ENCODE data around the gene NTRK2. TPM values are rescaled to one million over a fixed set of nuclear protein-coding genes. Genes with fewer than 3 reads are reported as not detected.

Gene NTRK2
- total RNA-seq, 1 donor from 2014 or later, result 0.07 TPM

- Mint-ChIP-seq H3K27ac (no peak overlapping the region), H3K4me1 (no peaks in the 10 kb centered on the region), H3K27me3 (peaks cover 2% of the 10 kb centered on the region), H3K4me3 (no peak overlapping the region), H3K36me3 (ENCODE audit: low read depth) (no peaks in the 10 kb centered on the region), H3K9me3 (no peaks in the 10 kb centered on the region)
- ATAC-seq (ENCODE audit: low read depth), result no peak
- POLR2A ChIA-PET, result no interaction called here
- TF ChIP-seq CTCF (IDR thresholded peaks at IDR 0.05), result no peak
- intact Hi-C loops (cut with micrococcal nuclease), result no loop called here
- CTCF ChIA-PET, result no interaction called here
- no peak for DNase-seq
These were observed 229.8 kb downstream of the NTRK2 start for GRCh38 chr9:84899326-84899725.

DNA sequence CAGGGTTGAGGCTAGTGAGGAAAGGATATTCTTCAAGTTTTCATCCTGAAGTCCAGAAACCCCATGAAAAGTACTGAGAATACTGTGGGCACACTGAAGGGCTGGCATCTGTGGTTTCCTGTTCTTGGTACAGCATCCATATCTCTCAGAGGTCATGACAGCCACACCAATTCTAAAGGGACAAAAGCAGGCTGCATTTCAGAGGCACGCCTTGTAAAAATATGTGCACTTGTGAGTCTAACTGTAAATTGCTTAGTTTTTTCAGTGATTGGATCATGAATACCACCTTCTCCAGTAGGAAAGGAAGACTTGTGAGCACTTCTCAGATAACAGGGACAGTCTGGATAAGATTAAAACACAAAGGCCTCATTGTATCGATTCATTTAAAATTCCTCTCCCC is 230.9 kb downstream of the NTRK2 start:
- H3K27ac Mint-ChIP-seq, result no peak overlapping the region
- TF ChIP-seq CTCF (IDR thresholded peaks at IDR 0.05), result no peak
- no peaks in the 10 kb centered on the region for H3K4me1 Mint-ChIP-seq
- DNase-seq, result no peak
- CTCF ChIA-PET, result no interaction called here
- peaks cover 2% of the 10 kb centered on the region for H3K27me3 Mint-ChIP-seq
- H3K9me3 Mint-ChIP-seq, result no peaks in the 10 kb centered on the region
- H3K36me3 Mint-ChIP-seq (ENCODE audit: low read depth), result no peaks in the 10 kb centered on the region
- POLR2A ChIA-PET, result no interaction called here
- ATAC-seq (ENCODE audit: low read depth), result no peak
- no peak overlapping the region for H3K4me3 Mint-ChIP-seq
- intact Hi-C loops (cut with micrococcal nuclease), result no loop called here

DNA sequence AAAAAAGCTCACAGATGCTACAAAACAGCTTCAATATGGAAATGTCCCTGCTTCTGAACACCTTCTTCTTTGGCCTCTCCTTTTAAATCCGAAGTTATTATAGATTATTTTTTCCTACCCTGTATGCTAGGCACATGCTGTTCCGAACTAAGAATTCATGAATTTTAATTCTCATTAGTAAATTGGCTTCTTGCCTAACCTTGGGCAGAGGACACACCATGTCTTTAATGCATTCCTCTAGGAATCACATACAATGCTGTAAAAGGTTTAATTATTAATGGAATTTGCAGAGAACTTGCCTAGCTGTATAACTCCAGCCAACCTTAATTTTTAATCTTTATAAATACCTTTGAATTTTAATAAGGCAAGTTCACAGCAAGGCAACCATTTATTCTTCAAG is 234.4 kb downstream of the NTRK2 start:
- TF ChIP-seq CTCF (IDR thresholded peaks at IDR 0.05), result no peak
- H3K36me3 Mint-ChIP-seq (ENCODE audit: low read depth), result no peaks in the 10 kb centered on the region
- H3K27me3 Mint-ChIP-seq, result peaks cover 2% of the 10 kb centered on the region
- POLR2A ChIA-PET, result no interaction called here
- ATAC-seq (ENCODE audit: low read depth) (no peak), DNase-seq (no peak)
- no peaks in the 10 kb centered on the region for H3K4me1 Mint-ChIP-seq
- CTCF ChIA-PET, result no interaction called here
- H3K9me3 Mint-ChIP-seq, result no peaks in the 10 kb centered on the region
- H3K4me3 Mint-ChIP-seq, result no peak overlapping the region
- H3K27ac Mint-ChIP-seq, result no peak overlapping the region
- intact Hi-C loops (cut with micrococcal nuclease), result no loop called here

GRCh38 chr9:84916769-84917168 is 247.2 kb downstream of the NTRK2 start:
- DNase-seq, result no peak
- ATAC-seq (ENCODE audit: low read depth), result no peak
- Mint-ChIP-seq H3K27me3 (no peaks in the 10 kb centered on the region), H3K9me3 (no peaks in the 10 kb centered on the region), H3K36me3 (ENCODE audit: low read depth) (no peaks in the 10 kb centered on the region), H3K27ac (no peak overlapping the region), H3K4me3 (no peak overlapping the region), H3K4me1 (no peaks in the 10 kb centered on the region)
- POLR2A ChIA-PET, result no interaction called here
- TF ChIP-seq CTCF (IDR thresholded peaks at IDR 0.05), result no peak
- CTCF ChIA-PET, result no interaction called here
- intact Hi-C loops (cut with micrococcal nuclease), result no loop called here

DNA sequence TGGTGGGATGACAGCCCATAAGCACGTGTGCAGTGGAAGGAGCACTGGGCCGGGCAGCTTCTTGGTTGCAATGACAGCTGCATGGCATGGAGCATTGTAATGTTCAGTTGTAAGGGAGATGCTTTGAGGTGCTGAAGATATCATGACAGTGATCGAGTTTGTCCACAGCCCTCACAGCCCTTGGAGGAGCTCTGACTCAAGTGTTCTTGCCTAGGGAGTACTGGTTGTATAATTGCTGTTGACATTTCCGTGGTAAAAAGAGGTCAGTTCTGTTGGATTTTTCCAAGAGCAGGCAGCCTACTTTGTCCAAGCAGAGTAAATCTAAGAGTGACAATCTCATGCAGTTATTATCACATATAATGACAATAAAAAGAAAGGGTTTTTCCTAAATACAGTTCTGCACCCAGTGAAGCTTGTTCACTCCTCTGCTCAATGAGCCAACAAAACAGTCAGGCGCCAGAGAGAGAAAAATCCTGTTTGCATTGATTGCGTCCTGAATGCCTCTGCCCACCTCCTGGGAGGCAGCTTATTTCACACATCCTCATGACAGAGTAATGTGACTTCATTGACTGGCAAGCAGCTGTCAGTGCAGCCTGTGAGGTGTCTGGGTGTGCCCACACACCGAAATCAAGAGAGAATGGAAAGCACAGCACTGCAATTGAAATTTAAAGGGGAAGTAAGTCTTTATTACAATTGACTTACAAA is 248.0 kb downstream of the NTRK2 start:
- no peaks in the 10 kb centered on the region for H3K9me3 Mint-ChIP-seq
- no peaks in the 10 kb centered on the region for H3K36me3 Mint-ChIP-seq (ENCODE audit: low read depth)
- no peaks in the 10 kb centered on the region for H3K27me3 Mint-ChIP-seq
- ChIA-PET CTCF (no interaction called here), POLR2A (no interaction called here)
- no peak overlapping the region for H3K4me3 Mint-ChIP-seq
- intact Hi-C loops (cut with micrococcal nuclease), result no loop called here
- H3K27ac Mint-ChIP-seq, result no peak overlapping the region
- DNase-seq (no peak), ATAC-seq (ENCODE audit: low read depth) (no peak)
- H3K4me1 Mint-ChIP-seq, result no peaks in the 10 kb centered on the region
- no peak for TF ChIP-seq CTCF (IDR thresholded peaks at IDR 0.05)

All from activated B cell treated with CpG ODN at 0.5 μM for 24 hours (primary cell).